Measurements from ENCODE around the gene TAF5.

Gene TAF5

DNA sequence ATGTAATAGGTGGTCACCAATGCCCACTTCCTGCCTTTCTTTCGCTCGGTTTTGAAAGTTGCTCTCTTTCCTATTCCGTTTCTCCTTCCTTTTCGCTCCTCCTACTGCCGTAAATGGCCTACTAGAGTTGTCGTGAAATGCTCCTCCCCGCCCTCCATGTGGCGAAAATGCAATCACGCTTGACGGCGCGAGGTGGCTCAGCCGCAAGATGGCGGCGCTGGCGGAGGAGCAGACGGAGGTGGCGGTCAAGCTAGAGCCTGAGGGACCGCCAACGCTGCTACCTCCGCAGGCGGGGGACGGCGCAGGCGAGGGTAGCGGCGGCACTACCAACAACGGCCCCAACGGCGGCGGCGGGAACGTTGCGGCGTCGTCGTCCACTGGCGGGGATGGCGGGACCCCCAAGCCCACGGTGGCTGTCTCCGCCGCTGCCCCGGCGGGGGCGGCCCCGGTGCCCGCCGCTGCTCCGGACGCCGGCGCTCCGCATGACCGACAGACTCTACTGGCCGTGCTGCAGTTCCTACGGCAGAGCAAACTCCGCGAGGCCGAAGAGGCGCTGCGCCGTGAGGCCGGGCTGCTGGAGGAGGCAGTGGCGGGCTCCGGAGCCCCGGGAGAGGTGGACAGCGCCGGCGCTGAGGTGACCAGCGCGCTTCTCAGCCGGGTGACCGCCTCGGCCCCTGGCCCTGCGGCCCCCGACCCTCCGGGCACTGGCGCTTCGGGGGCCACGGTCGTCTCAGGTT, at the start of gene TAF5:
TAF5 (plus strand) TSS at position 195 of the 737 bp plus-strand sequence; CDS start at position 209, 14 bp downstream.
- FAIRE-seq, result peak; percentile 53
- TF ChIP-seq, protein P1, sequence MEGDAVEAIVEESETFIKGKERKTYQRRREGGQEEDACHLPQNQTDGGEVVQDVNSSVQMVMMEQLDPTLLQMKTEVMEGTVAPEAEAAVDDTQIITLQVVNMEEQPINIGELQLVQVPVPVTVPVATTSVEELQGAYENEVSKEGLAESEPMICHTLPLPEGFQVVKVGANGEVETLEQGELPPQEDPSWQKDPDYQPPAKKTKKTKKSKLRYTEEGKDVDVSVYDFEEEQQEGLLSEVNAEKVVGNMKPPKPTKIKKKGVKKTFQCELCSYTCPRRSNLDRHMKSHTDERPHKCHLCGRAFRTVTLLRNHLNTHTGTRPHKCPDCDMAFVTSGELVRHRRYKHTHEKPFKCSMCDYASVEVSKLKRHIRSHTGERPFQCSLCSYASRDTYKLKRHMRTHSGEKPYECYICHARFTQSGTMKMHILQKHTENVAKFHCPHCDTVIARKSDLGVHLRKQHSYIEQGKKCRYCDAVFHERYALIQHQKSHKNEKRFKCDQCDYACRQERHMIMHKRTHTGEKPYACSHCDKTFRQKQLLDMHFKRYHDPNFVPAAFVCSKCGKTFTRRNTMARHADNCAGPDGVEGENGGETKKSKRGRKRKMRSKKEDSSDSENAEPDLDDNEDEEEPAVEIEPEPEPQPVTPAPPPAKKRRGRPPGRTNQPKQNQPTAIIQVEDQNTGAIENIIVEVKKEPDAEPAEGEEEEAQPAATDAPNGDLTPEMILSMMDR (IDR thresholded peaks at IDR 0.05; ENCODE audit: insufficient read depth, missing control alignments), result no peak
- peak; percentile 71 for DNase-seq (ENCODE audit: insufficient read length, low spot score)

GRCh38 chr10:103327906-103328305, 39.9 kb upstream of the TAF5 start:
- TF ChIP-seq, protein P1 (IDR thresholded peaks at IDR 0.05; ENCODE audit: insufficient read depth, missing control alignments), result no peak
- FAIRE-seq (no peak), DNase-seq (ENCODE audit: insufficient read length, low spot score) (no peak)

- TF ChIP-seq, protein P1 (IDR thresholded peaks at IDR 0.05; ENCODE audit: insufficient read depth, missing control alignments), result peak; percentile 68
- DNase-seq (ENCODE audit: insufficient read length, low spot score) (no peak), FAIRE-seq (no peak)
These were observed 33.7 kb upstream of the TAF5 start for GRCh38 chr10:103333934-103334520.

GRCh38 chr10:103334567-103334966, 33.2 kb upstream of the TAF5 start:
- FAIRE-seq, result no peak
- DNase-seq (ENCODE audit: insufficient read length, low spot score), result no peak
- TF ChIP-seq, protein P1 (IDR thresholded peaks at IDR 0.05; ENCODE audit: insufficient read depth, missing control alignments), result no peak

- FAIRE-seq (no peak), DNase-seq (ENCODE audit: insufficient read length, low spot score) (no peak)
- TF ChIP-seq, protein P1 (IDR thresholded peaks at IDR 0.05; ENCODE audit: insufficient read depth, missing control alignments), result no peak
These were observed 31.4 kb upstream of the TAF5 start for GRCh38 chr10:103336370-103336769.

DNA sequence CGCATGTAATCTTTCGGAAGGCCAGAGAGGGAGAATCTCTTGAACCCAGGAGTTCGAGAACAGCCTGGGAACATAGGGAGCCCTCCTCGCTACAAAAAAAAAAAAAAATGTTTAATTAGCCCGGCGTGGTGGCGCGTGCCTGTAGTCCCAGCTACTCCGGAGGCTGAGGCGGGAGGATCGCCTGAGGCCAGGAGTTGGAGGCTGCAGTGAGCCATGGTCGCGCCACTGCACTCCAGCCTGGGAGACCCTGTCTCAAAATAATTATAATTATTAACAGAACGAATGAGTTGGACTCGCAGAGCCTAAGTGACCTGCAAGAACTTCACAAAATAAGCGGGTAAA, 17.6 kb upstream of the TAF5 start:
- TF ChIP-seq, protein P1 (IDR thresholded peaks at IDR 0.05; ENCODE audit: insufficient read depth, missing control alignments), result no peak
- DNase-seq (ENCODE audit: insufficient read length, low spot score) (no peak), FAIRE-seq (no peak)
